Gastrocnemius medialis (tissue), 4 donors: ENCODE data around the gene NCKAP1. TPM values are rescaled to one million over a fixed set of nuclear protein-coding genes. Genes with fewer than 3 reads are reported as not detected.

ENCODE experiments used
- ATAC-seq, 2 donors: fragments of 150-250 bp; one replicate each; pipeline ENCODE4 v1.9.1; 2016
- DNase-seq, 2 donors: peaks; one replicate each; pipeline ENCODE4 v3.0.0-alpha.2; 2019
- H3K27ac ChIP-seq, 4 donors: fragments of 200-600 bp; sonication (generic); 1 replicate in 1 of 4; 2 replicates in 3 of 4; pipeline ENCODE4 v1.5.1; 2016 to 2018; ENCODE audit warnings: mild to moderate bottlenecking in 2 of 4, moderate library complexity in 1 of 4
- H3K27me3 ChIP-seq, 3 donors: fragments of 200-600 bp; sonication (generic) in 2 of 3; 1 replicate in 1 of 3; 2 replicates in 2 of 3; pipeline versions ENCODE4 v1.5.1 to v1.6.0; 2016 to 2019; ENCODE audit warnings: mild to moderate bottlenecking in 1 of 3, moderate library complexity in 1 of 3
- H3K36me3 ChIP-seq, 2 donors: fragments of 200-600 bp; sonication (generic) in 1 of 2; one replicate each; pipeline ENCODE4 v1.5.1; 2017 to 2018
- H3K4me1 ChIP-seq, 2 donors: fragments of 200-600 bp; sonication (generic) in 1 of 2; one replicate each; pipeline ENCODE4 v1.5.1; 2016 to 2017; ENCODE audit warnings: mild to moderate bottlenecking in 2 of 2
- H3K4me3 ChIP-seq, 4 donors: fragments of 200-600 bp; sonication (generic) in 3 of 4; 1 replicate in 1 of 4; 2 replicates in 3 of 4; pipeline ENCODE4 v1.5.1; 2016 to 2019; ENCODE audit warnings: mild to moderate bottlenecking in 2 of 4
- H3K9me3 ChIP-seq, 3 donors: fragments of 200-600 bp; sonication (generic) in 2 of 3; 1 replicate in 1 of 3; 2 replicates in 2 of 3; pipeline ENCODE4 v1.5.1; 2016 to 2019
- POLR2A ChIP-seq, 2 donors: fragments of 450-650 bp; IDR thresholded peaks; one replicate each; pipeline ENCODE4 v1.6.1; 2017; ENCODE audit warnings: antibody characterized with exemption in 2 of 2, mild to moderate bottlenecking in 2 of 2, moderate library complexity in 2 of 2
- in situ Hi-C, 4 donors: fragments of 200-750 bp; cut with MboI; loops; one replicate each; pipeline versions ENCODE4 v1.15.0 to v1.8.0; 2017; ENCODE audit warnings: low sequenced_read_pairs in 4 of 4
- intact Hi-C: fragments of 100-400 bp; cut with DNase I; formaldehyde crosslinking; loops from one replicate; pipeline ENCODE4 v1.15.1; 2023; ENCODE audit warnings: low total_unique reads
- total RNA-seq, 4 donors: library from RNA; depleted of rRNA; stranded (reverse); fragments of >200 nt; gene quantifications; one replicate each; pipeline versions ENCODE4 v1.1.0 to v1.2.3, GENCODE V29; 2016
- TF ChIP-seq, protein P1 (sequence below), 5 experiments: fragments of 450-650 bp in 3 of 5; fragments of 200-600 bp in 2 of 5; sonication (generic) in 2 of 5; IDR thresholded peaks in 4 of 5; conservative IDR thresholded peaks in 1 of 5; 1 replicate in 4 of 5; 2 replicates in 1 of 5; pipeline ENCODE4 v1.5.1; 2016 to 2019; ENCODE audit warnings: antibody characterized with exemption in 5 of 5, mild to moderate bottlenecking in 3 of 5, moderate library complexity in 3 of 5

NCKAP1 gene
- total RNA-seq, 4 donors from 2014 or later = 152 to 303 (median 168) TPM

DNA sequence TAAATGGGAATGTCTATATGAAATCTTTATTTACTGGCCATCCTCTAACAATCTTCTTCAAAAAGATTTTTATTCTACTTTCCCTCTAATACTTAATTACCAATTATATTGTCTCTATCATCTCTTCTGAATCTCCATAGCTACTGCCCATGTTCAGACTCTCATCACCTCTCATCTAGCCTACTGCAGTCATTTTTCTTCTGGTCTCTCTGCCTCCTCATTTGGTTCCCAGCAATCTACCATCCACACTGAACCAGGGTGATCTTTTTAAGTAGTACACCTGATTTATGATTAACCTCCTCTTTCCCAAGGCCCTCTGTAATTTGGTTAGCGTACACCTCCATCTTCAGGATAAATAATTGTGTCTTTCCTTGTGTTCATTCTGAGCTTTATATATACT is 57.6 kb downstream of the NCKAP1 start:
- TF ChIP-seq, protein P1, sequence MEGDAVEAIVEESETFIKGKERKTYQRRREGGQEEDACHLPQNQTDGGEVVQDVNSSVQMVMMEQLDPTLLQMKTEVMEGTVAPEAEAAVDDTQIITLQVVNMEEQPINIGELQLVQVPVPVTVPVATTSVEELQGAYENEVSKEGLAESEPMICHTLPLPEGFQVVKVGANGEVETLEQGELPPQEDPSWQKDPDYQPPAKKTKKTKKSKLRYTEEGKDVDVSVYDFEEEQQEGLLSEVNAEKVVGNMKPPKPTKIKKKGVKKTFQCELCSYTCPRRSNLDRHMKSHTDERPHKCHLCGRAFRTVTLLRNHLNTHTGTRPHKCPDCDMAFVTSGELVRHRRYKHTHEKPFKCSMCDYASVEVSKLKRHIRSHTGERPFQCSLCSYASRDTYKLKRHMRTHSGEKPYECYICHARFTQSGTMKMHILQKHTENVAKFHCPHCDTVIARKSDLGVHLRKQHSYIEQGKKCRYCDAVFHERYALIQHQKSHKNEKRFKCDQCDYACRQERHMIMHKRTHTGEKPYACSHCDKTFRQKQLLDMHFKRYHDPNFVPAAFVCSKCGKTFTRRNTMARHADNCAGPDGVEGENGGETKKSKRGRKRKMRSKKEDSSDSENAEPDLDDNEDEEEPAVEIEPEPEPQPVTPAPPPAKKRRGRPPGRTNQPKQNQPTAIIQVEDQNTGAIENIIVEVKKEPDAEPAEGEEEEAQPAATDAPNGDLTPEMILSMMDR (IDR thresholded peaks at IDR 0.05 in 4 of 5, conservative IDR thresholded peaks at IDR 0.05 in 1 of 5) = no peak
- no peak for TF ChIP-seq POLR2A (IDR thresholded peaks at IDR 0.05)
- in situ Hi-C loops = loop anchor here (5.0 to 25.0 kb wide), 4 partner anchors 193 to 793 kb away; no protein-coding TSS in a partner anchor
- Histone ChIP-seq H3K4me1 (no peaks in the 10 kb centered on the region), H3K4me3 (no peak overlapping the region), H3K9me3 (no peaks in the 10 kb centered on the region), H3K27ac (peak overlapping the region in 1 of 4 donors; percentile 36), H3K27me3 (no peaks in the 10 kb centered on the region), H3K36me3 (peaks cover 0 to 75% of the 10 kb centered on the region in 2 donors)
- DNase-seq (no peak), ATAC-seq (no peak)
- intact Hi-C loops = loop anchor here (1.0 to 2.0 kb wide), 2 partner anchors 196 to 218 kb away; no protein-coding TSS in a partner anchor

DNA sequence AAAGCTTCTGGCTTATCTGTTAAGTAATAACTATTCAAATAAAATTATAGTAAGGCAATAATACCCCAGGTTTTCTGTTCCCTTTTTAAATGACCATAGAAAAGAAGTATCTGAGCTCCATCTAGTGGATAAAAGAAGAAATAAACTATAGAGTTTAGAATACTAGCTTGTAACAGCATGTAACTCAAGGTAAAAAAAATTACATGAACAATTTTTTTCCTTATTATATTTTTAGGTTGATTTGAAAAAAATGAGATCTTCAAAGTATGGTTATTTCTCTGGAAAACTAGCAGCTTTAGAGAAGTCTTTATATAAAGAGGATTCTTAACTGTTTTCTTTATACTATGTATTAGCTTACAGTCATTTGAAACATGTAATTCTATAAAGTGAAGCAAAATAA is 58.1 kb downstream of the NCKAP1 start:
- H3K36me3 ChIP-seq = peaks cover 0 to 70% of the 10 kb centered on the region in 2 donors
- TF ChIP-seq, protein P1 (IDR thresholded peaks at IDR 0.05 in 4 of 5, conservative IDR thresholded peaks at IDR 0.05 in 1 of 5) = peak; percentile 40 to 70 (median 67)
- TF ChIP-seq POLR2A (IDR thresholded peaks at IDR 0.05) = no peak

DNA sequence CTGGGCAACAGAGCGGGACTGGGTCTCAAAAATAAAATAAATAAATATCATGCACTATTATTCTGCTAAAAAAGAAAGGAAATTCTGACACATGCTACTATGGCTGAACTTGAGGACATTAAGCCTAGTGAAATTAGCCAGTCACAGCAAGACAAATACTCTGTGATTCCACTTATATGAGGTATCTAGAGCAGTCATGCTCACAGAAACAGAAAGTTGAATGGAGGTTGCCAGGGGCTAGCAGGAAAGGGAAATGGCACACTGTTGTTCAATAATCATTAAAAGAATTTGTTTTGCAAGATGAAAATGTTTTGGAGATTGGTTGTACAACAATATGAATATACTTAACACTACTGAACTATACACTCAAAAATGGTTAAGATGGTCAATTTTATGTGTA is 60.8 kb downstream of the NCKAP1 start:
- intact Hi-C loops = no loop called here
- in situ Hi-C loops = loop anchor here in 2 of 4 donors (25.0 kb wide), 1 partner anchor 790 kb away; no protein-coding TSS in a partner anchor
- TF ChIP-seq, protein P1 (IDR thresholded peaks at IDR 0.05 in 4 of 5, conservative IDR thresholded peaks at IDR 0.05 in 1 of 5) = no peak
- no peak overlapping the region for H3K4me3 ChIP-seq
- H3K36me3 ChIP-seq = peaks cover 0 to 67% of the 10 kb centered on the region in 2 donors
- peak overlapping the region in 1 of 4 donors; percentile 3 for H3K27ac ChIP-seq
- H3K9me3 ChIP-seq = no peaks in the 10 kb centered on the region
- no peak for ATAC-seq
- H3K4me1 ChIP-seq = peaks cover 0 to 7% of the 10 kb centered on the region in 2 donors
- no peak for DNase-seq
- H3K27me3 ChIP-seq = no peaks in the 10 kb centered on the region

More for the DNA sequence above, 58.1 kb downstream of the NCKAP1 start:
- ATAC-seq (peak in 1 of 2 donors; percentile 75), DNase-seq (no peak)
- in situ Hi-C loops = loop anchor here (5.0 to 25.0 kb wide), 4 partner anchors 193 to 793 kb away; no protein-coding TSS in a partner anchor
- H3K27me3 ChIP-seq = no peaks in the 10 kb centered on the region
- H3K4me1 ChIP-seq = no peaks in the 10 kb centered on the region
- H3K4me3 ChIP-seq = no peak overlapping the region
- H3K9me3 ChIP-seq = no peaks in the 10 kb centered on the region
- intact Hi-C loops = loop anchor here (1.0 to 2.0 kb wide), 2 partner anchors 196 to 217 kb away; no protein-coding TSS in a partner anchor
- peak overlapping the region in 1 of 4 donors; percentile 36 for H3K27ac ChIP-seq

DNA sequence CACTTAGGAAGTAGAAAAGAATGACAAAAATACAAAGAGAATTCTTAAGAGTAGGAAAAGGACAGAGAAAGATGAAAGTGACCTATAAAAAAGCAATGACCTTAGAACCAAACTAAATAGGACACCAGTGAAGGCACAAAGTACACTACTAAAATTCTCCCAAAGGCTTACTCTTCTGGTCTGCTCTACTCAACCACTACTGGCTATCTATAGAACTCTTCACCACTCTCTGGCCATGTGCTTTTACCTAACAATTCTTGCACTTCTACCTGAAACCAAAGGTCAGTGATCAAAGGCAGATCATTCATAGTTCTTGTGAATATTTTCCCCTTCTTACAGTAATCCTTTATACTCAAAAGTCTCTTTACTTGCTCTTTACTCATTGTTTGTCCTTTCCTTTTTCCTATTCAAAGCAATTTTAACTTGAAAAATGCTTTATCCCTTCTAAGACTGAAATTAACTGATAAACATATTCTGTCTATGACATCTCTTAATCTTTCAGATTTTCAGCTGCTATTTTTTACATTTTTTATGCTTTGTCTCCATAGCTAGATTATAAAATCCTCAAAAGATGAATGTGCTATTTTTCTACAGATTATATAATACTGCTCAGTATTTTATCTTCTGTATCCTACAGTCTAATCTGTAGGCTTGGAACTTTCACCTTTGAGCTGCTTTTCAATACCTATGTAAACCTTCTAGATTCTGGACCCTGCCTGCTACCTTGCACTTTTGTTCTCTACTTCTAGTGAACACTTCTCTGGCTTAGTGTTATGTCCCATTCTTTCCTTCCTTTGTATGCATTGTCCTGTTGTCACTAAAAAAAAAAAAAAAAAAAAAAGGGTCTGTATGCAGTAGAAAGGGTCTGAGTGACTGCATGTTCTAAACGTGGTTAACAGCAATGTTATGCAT is 64.6 kb downstream of the NCKAP1 start:
- peaks cover 0 to 56% of the 10 kb centered on the region in 2 donors for H3K36me3 ChIP-seq
- intact Hi-C loops = loop anchor here (5.0 kb wide), 1 partner anchor 126 kb away; no protein-coding TSS in a partner anchor
- H3K27me3 ChIP-seq = no peaks in the 10 kb centered on the region
- TF ChIP-seq, protein P1 (IDR thresholded peaks at IDR 0.05 in 4 of 5, conservative IDR thresholded peaks at IDR 0.05 in 1 of 5) = no peak
- no peak for TF ChIP-seq POLR2A (IDR thresholded peaks at IDR 0.05)
- no peak for DNase-seq
- H3K27ac ChIP-seq = peak overlapping the region in 2 of 4 donors; percentile 25 to 56
- no peak for ATAC-seq
- in situ Hi-C loops = no loop called here
- H3K9me3 ChIP-seq = no peaks in the 10 kb centered on the region
- H3K4me1 ChIP-seq = peaks cover 4 to 10% of the 10 kb centered on the region in 2 donors
- H3K4me3 ChIP-seq = no peak overlapping the region
